OCI-LY3 (cell line): Measurements from ENCODE around the gene MIEF1.

Experiments used
- H2AFZ ChIP-seq: fragments of 200-600, 300-600 bp; shearing (Covaris generic); 2 replicates; pipeline ENCODE4 v1.6.0; 2014; ENCODE audit warnings: antibody characterized with exemption, low read depth, low read length
- H3K27ac ChIP-seq: fragments of 200-600, 300-600 bp; sonication (generic); 2 replicates; pipeline ENCODE4 v1.5.1; 2014; ENCODE audit warnings: mild to moderate bottlenecking, low read length, moderate library complexity, mixed read lengths
- H3K27me3 ChIP-seq: fragments of 200-600, 300-600 bp; sonication (generic); 2 replicates; pipeline ENCODE4 v1.6.1; 2014; ENCODE audit warnings: low read depth, low read length, mixed read lengths
- H3K36me3 ChIP-seq: fragments of 200-600, 300-600 bp; sonication (generic); replicated peaks from 2 replicates; pipeline ENCODE3; 2014; ENCODE audit warnings: low read depth, low read length, mixed read lengths
- H3K4me1 ChIP-seq: fragments of 300-600, 200-600 bp; sonication (generic); 2 replicates; pipeline ENCODE4 v1.6.1; 2014; ENCODE audit warnings: low read length, mixed read lengths
- H3K4me2 ChIP-seq: fragments of 200-600, 300-600 bp; sonication (generic); 2 replicates; pipeline ENCODE4 v1.6.1; 2014; ENCODE audit warnings: low read length, mixed read lengths
- H3K4me3 ChIP-seq: fragments of 300-600, 200-600 bp; sonication (generic); 2 replicates; pipeline ENCODE4 v1.5.1; 2014; ENCODE audit warnings: antibody characterized with exemption, mild to moderate bottlenecking, low read length, moderate library complexity
- H3K79me2 ChIP-seq: fragments of 300-600, 200-600 bp; shearing (Covaris generic); 2 replicates; pipeline ENCODE4 v1.6.1; 2014; ENCODE audit warnings: mild to moderate bottlenecking, low read length, mixed read lengths
- H3K9ac ChIP-seq: fragments of 300-600, 200-600 bp; shearing (Covaris generic); 2 replicates; pipeline ENCODE4 v1.6.0; 2014; ENCODE audit warnings: mild to moderate bottlenecking, low read length, moderate library complexity
- H3K9me3 ChIP-seq: fragments of 200-600, 300-600 bp; shearing (Covaris generic); 2 replicates; pipeline ENCODE4 v1.6.1; 2014; ENCODE audit warnings: low read length, mixed read lengths; ENCODE audit not compliant: insufficient read depth
- H4K20me1 ChIP-seq: fragments of 200-600, 300-600 bp; sonication (generic); 2 replicates; pipeline ENCODE4 v1.6.1; 2016; ENCODE audit warnings: low read length, mixed read lengths; ENCODE audit not compliant: insufficient read depth
- CTCF ChIP-seq: fragments of 200-600, 300-600 bp; sonication (generic); IDR thresholded peaks from 2 replicates; pipeline ENCODE4 v1.5.1; 2014; ENCODE audit warnings: antibody characterized with exemption, low read length, low read depth
- EZH2phosphoT487 ChIP-seq: fragments of 200-600 bp; shearing (Covaris generic); IDR thresholded peaks from 2 replicates; pipeline ENCODE4 v1.6.1; 2018; ENCODE audit warnings: antibody characterized with exemption, mixed run types, low read depth

Gene MIEF1

GRCh38 chr22:39554151-39554550 is 52.1 kb downstream of the MIEF1 start:
- Histone ChIP-seq H3K4me2 (no peak overlapping the region), H3K4me1 (no peaks in the 10 kb centered on the region), H3K27me3 (peaks cover 19% of the 10 kb centered on the region), H3K27ac (no peak overlapping the region), H3K36me3 (no peaks in the 10 kb centered on the region), H2AFZ (no peak overlapping the region), H3K9me3 (no peaks in the 10 kb centered on the region), H4K20me1 (no peaks in the 10 kb centered on the region), H3K79me2 (no peaks in the 10 kb centered on the region), H3K4me3 (no peak overlapping the region), H3K9ac (no peak overlapping the region)
- TF ChIP-seq CTCF (no peak), EZH2phosphoT487 (no peak)

- H3K4me3 ChIP-seq, result no peak overlapping the region
- H3K9ac ChIP-seq, result no peak overlapping the region
- H3K4me1 ChIP-seq, result no peaks in the 10 kb centered on the region
- no peak overlapping the region for H2AFZ ChIP-seq
- no peaks in the 10 kb centered on the region for H3K9me3 ChIP-seq
- H3K4me2 ChIP-seq, result no peak overlapping the region
- no peaks in the 10 kb centered on the region for H3K79me2 ChIP-seq
- TF ChIP-seq CTCF (no peak), EZH2phosphoT487 (no peak)
- no peaks in the 10 kb centered on the region for H4K20me1 ChIP-seq
- no peak overlapping the region for H3K27ac ChIP-seq
- H3K27me3 ChIP-seq, result peaks cover 19% of the 10 kb centered on the region
- H3K36me3 ChIP-seq, result no peaks in the 10 kb centered on the region
Observed at GRCh38 chr22:39556970-39557841, 55.1 kb downstream of the MIEF1 start.

GRCh38 chr22:39558254-39558727 is 56.2 kb downstream of the MIEF1 start:
- TF ChIP-seq EZH2phosphoT487, result no peak
- TF ChIP-seq CTCF, result no peak
- H3K79me2 ChIP-seq, result no peaks in the 10 kb centered on the region
- no peaks in the 10 kb centered on the region for H3K36me3 ChIP-seq
- H3K4me1 ChIP-seq, result no peaks in the 10 kb centered on the region
- H3K4me3 ChIP-seq, result no peak overlapping the region
- peaks cover 10% of the 10 kb centered on the region for H3K27me3 ChIP-seq
- H3K27ac ChIP-seq, result no peak overlapping the region
- H3K9ac ChIP-seq, result no peak overlapping the region
- H3K4me2 ChIP-seq, result no peak overlapping the region
- no peaks in the 10 kb centered on the region for H4K20me1 ChIP-seq
- no peaks in the 10 kb centered on the region for H3K9me3 ChIP-seq
- H2AFZ ChIP-seq, result no peak overlapping the region

- H3K4me3 ChIP-seq, result no peak overlapping the region
- no peak overlapping the region for H3K9ac ChIP-seq
- no peaks in the 10 kb centered on the region for H3K79me2 ChIP-seq
- TF ChIP-seq CTCF (no peak), EZH2phosphoT487 (no peak)
- H3K4me1 ChIP-seq, result no peaks in the 10 kb centered on the region
- no peak overlapping the region for H3K27ac ChIP-seq
- no peak overlapping the region for H3K4me2 ChIP-seq
- H3K9me3 ChIP-seq, result peaks cover 3% of the 10 kb centered on the region; the same call in 1 of the 2 replicates
- no peak overlapping the region for H2AFZ ChIP-seq
- H3K36me3 ChIP-seq, result no peaks in the 10 kb centered on the region
- peaks cover 9% of the 10 kb centered on the region; the same call in 1 of the 2 replicates for H3K27me3 ChIP-seq
- H4K20me1 ChIP-seq, result no peaks in the 10 kb centered on the region
Observed at GRCh38 chr22:39558950-39559349, 56.9 kb downstream of the MIEF1 start.
